ENCODE results near the gene NAA10.

The NAA10 gene

GRCh38 chrX:153908219-153908860, 26.5 kb downstream of the NAA10 start:
- no peak for FAIRE-seq

DNA sequence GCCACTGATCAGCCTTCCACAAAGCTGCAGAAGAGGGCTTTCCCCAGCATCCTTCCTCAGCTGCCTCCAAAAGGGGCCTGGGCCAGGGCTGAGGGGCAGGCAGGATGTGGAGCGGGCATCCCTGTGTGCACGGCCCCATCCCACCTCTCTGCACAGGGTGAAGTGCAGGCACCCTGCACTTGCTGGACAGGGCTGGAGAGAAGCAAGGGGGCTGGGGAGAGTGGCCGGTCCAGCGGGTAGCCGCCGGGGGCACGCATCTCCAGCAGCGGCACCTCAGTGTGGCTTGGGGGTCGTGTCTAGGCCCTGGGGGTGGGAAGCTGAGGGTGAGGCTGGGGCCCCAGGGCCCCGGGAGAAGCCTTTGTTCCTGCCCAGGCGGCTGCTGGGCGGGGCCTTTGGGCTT, 27.4 kb downstream of the NAA10 start:
- FAIRE-seq: no peak

DNA sequence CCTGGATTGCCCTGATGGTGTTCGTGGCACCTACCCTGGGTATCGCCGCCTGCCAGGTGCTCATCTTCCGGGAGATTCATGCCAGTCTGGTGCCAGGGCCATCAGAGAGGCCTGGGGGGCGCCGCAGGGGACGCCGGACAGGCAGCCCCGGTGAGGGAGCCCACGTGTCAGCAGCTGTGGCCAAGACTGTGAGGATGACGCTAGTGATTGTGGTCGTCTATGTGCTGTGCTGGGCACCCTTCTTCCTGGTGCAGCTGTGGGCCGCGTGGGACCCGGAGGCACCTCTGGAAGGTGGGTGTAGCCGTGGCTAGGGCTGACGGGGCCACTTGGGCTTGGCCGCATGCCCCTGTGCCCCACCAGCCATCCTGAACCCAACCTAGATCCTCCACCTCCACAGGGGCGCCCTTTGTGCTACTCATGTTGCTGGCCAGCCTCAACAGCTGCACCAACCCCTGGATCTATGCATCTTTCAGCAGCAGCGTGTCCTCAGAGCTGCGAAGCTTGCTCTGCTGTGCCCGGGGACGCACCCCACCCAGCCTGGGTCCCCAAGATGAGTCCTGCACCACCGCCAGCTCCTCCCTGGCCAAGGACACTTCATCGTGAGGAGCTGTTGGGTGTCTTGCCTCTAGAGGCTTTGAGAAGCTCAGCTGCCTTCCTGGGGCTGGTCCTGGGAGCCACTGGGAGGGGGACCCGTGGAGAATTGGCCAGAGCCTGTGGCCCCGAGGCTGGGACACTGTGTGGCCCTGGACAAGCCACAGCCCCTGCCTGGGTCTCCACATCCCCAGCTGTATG, 28.5 kb downstream of the NAA10 start:
- FAIRE-seq: no peak

- FAIRE-seq: no peak
These were observed 29.2 kb downstream of the NAA10 start for GRCh38 chrX:153905481-153906095.

DNA sequence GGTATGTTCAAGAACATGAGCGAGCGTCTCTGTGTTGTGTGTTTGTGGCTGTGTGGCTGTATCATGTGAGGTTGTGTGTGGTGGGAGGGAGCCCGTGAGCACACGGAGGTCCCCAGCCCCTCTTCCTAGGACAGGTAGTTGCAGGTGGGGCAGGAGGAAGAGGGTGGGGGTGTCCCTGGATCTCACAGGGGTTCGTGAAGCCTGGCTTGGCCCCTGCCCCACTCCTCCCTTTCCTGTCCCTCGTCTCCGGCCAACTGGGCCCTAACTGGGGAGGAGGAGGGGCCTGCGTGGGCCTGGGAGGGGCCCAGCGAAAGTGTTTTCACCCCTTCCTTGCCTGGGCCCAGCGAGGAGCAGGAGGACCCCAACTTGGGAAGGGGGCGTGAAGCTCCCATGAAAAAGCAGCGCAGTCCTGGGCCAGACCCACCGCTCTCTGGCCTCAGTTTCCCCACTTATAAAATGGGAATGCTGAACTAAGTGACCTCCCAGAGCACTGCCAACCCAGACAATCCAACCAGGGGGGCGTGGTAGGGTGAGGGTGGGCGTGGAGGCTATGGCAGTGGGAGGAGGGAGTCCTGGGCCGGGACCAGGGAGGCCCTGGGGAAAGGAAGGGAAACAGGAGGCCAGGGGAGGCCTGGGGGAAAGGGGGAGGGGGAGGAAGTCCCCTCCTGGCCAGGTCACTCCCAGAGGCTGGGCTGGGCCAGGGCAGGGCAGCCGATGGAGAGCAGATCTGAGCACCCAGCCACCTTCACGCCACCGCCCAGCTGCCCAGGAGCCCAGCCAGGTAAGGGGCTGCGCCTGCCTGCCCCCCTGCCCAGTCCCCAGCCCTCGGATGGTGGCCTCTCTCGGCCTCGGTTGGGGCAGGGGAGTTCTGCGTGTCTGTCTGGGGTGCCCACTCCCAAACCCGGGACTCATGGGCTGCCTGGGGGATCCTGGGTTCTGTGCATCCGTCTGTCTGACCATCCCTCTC, 30.6 kb downstream of the NAA10 start, which contains the start of gene AVPR2:
Gene AVPR2, plus strand, starts transcription at position 683 of the 967 bp plus-strand sequence. CDS start 473 bp downstream, outside the sequence.
- no peak for FAIRE-seq

DNA sequence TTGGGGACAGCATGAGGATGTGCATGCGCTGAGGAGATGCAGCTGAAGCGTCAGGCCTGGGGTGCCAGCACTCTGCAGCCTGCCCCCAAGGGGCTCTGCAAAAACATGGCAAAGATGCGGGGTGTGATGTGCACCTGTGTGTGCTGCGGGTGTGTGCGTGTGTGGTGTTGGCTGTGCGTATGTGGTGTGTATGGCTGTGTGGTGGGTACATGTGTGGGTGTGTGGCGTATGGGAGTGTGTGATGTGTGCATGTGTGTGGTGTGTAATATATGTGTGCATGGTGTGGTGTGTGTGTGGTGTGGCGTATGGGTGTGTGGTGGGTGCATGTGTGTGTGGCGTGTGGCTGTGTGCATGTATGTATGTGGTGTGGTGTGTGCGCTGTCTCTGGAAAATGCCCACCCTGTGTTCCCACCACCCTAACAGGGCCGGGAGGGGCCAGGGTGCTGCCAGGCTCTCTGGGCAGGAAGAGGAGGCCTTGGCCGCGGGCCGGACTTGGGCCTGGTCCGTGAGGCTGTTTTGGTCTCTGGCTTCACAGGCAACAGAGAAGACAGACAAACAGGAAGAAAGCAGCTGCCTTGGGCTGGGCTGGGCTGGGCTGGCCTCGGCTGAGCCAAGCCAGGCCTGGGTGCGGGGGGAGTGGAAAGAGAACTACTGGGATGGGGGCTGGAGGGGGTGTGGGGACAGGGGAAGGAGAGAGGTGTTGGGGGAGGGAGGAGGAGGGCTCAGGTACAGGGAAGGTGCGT, 31.4 kb downstream of the NAA10 start:
- no peak for FAIRE-seq

DNA sequence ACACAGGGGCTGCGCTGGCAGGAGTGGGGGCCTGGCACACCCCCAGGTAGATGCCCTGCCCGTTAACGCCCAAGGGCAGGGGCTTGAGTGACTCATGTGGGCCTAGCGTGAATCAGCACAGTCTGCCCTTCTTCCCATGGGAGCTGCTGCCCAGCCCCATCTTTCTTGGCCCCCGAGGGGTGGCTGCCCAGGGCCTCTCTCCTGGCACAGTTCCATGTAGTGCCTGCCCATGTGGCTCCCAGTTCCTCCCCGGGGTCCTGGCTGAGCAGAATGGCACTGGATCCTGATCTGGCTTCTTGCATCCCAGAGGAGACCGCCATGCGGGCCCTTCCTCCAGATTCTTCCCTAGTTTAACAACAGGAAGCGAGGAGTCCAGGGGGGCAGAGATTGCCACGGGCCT, 32.5 kb downstream of the NAA10 start:
- FAIRE-seq: no peak

DNA sequence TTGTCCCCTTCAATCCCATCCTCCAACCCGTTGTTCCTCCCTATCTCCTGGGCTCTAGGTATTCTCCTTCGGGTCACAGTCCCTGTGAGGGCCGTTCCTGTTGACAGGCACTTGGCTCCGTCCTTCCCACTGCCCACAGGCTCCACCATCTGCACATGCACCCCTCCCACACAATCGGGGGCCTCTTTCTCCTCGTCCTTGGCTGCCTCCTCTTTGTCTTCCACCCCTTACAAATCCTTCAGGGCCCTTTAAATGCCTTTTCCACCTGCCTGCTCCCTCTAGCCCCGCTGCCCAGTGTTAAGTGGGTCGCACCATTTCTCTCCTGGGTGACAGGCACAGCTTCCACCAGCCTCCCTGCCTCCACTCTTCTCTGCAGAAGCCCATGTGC, 33.1 kb downstream of the NAA10 start:
- no peak for FAIRE-seq

DNA sequence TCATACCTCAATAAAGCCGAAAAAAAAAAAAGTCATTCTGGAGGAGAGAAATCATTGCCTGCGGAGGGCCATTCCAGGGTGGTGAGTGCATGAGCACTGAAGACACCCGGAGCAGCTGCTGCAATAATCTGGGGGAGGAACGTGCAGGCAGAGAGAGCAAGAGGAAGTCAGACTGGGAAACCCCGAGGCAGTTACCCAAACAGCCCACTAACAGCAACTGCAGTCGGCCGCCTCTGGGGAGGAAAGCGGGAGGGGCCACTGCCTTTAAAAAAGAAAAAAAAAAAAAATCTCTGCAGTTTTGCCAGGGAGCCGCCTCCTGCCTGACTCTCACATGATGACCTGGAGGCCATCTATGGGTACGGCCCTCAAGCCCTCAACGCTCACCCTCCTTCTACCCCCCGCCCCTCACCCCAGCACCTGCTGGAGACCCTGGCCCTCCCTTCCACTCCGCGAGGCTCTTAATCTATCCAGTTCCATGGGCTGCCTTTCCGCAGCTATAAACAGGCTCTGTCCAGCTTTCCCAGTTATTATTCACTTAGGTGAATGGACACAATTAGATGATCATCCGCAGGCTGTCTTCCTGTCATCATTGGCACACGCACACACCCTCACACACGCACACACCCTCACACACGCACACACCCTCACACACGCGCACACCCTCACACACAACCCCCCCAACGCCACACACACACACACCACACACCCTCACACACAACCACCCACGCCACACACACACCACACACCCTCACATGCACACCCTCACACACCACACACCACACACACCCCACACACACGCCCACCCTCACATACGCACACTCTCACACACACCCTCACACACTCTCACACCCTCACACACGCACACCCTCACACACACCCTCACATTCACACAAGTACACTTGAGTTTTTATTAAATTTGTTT, 33.7 kb downstream of the NAA10 start:
- FAIRE-seq: no peak

GRCh38 chrX:153897899-153898298, 36.9 kb downstream of the NAA10 start:
- FAIRE-seq: no peak

DNA sequence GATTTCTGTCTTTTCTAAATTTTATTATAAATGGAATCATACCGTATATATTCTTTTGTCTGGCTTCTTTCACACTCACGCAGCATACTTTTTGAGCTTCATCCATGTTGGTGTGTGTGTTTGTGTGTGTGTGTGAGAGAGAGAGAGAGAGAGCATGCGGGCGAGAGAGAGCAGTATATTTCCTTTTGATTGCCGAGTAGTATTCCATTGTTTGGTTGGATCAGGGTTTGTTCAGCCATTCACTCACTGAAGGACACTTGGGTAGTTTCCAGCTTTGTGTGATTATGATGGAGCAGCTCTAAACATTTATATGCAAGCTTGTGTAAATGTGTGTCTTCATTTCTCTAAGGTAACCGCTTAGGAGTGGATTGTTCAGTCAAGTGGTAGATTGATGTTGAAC, 45.7 kb downstream of the NAA10 start:
- no peak for FAIRE-seq

DNA sequence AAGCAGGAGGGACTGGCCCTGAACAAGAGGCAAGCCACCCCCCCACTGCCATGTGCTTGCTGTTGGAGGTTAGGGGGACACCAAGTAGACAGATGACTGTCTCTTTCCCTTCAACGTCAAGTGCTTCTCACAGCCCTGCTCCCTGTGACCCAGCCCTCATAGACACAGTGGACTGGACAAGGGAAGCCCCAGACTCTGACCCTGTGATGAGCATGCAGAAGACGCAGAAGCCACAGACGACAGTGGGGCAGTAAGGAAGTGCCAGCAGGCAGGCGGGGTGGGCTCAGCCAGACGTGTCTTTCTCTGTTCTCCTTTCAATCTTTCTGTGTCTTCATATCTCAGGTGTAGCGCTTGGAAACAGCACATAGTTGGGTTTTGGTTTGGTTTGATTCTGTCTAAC, 46.5 kb downstream of the NAA10 start:
- FAIRE-seq: no peak

GRCh38 chrX:153887385-153887784, 47.5 kb downstream of the NAA10 start:
- no peak for FAIRE-seq

GRCh38 chrX:153886915-153887314, 47.9 kb downstream of the NAA10 start:
- no peak for FAIRE-seq

- FAIRE-seq: no peak
These were observed 48.6 kb downstream of the NAA10 start, which contains the start of gene L1CAM for GRCh38 chrX:153885968-153886903. Gene L1CAM, minus strand, starts transcription at chrX:153886173. Its CDS starts 10,337 bp downstream, at chrX:153875836.

- FAIRE-seq: no peak
These were observed 49.5 kb downstream of the NAA10 start for GRCh38 chrX:153885208-153885787.

DNA sequence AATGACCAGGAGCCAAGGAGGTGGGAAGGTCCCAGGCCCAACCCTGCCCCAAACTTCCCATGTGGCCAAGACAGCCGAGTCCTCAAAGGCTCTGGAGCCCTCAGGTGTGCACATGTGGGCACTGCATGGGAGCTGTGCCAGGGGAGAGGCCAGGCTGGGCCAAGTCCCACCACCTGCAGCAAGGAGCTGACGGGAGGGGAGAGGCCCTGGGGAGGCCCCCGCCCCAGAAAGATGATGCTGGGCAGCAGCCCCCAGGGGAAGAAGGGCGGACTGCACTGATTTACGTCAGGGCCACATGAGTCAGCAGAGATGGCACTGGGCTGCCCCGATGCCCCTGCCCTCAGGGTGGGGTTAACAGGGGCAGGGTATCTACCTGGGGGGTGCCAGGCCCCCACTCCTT, 50.2 kb downstream of the NAA10 start:
- FAIRE-seq: no peak

DNA sequence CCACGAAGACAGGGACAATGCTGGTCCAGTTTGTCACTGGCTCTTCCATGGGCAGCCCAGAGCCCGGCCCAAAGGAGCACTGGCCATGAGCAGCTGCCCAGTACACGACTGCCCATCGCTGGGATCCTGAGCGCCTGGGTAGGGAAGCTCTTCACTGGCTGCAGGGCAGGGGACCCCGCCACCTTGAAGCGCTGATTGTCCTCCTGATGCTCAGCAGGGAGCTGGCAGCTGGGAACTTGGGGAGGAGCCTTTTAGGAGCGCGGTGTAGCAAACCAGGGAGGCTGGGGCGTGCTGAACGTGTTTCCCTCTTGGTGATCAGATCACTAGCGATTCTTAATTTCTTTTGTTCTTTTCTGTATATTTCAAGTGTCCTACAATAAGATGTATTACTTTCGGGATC, 50.7 kb downstream of the NAA10 start:
- FAIRE-seq: no peak

DNA sequence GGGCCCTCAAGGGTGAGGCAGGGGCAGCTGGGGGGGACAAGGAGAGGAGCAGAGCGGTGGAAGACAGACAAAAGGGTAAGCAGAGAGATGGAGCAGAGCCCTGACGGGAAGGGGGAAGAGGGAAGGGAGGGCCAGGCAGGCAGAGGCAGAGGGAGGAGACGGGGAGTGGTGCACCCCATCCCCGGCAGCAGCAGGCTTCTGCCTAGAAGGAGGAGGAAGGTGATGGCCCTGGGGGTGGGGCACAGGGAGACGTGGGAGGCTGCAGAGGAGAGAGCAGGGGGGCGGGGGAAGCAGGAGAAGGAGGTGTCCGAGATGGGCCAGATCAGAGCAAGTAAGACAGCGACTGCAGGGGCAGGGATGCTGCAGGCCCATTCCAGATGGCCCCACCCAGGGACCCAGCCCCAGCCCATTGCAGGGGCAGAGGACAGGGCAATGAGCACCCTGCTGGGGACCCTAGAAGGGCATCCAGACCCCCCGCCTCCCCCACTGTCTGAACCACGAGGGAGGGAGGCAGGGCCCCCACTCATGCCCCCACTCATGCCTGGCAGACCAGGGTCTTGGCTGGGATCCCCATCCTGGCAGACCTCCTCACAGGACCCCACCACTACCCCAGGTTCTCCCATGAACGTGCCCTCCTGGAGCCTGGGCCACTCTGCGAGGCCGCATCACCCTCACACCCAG, 51.5 kb downstream of the NAA10 start:
- no peak for FAIRE-seq
